Effector memory CD8-positive, alpha-beta T cell (primary cell): ENCODE data around the gene ARHGEF4.

Source experiments
- ATAC-seq: fragments of 150-1000 bp; cut with Tn5 transposase; replicated peaks from 2 replicates; pipeline ENCODE4 v1.10.0; 2021; ENCODE audit warnings: mild to moderate bottlenecking, moderate library complexity
- DNase-seq, 3 experiments: peaks; one replicate each; pipeline ENCODE4 v3.0.0; 2021
- H3K27ac Mint-ChIP-seq, 2 donors: one replicate each; pipeline ENCODE4 v1.8.0; 2022; ENCODE audit warnings: mild to moderate bottlenecking in 2 of 2, mixed read lengths in 2 of 2, moderate library complexity in 2 of 2
- H3K27me3 Mint-ChIP-seq, 2 donors: one replicate each; pipeline ENCODE4 v1.8.0; 2022; ENCODE audit warnings: mixed read lengths in 2 of 2
- H3K36me3 Mint-ChIP-seq: one replicate; pipeline ENCODE4 v1.8.0; 2022; ENCODE audit warnings: mild to moderate bottlenecking, moderate library complexity, mixed read lengths; ENCODE audit not compliant: insufficient read depth
- H3K4me1 Mint-ChIP-seq, 2 donors: one replicate each; pipeline ENCODE4 v1.8.0; 2022; ENCODE audit warnings: low read depth in 2 of 2, mixed read lengths in 2 of 2
- H3K4me3 Mint-ChIP-seq, 2 donors: one replicate each; pipeline ENCODE4 v1.8.0; 2022; ENCODE audit warnings: mild to moderate bottlenecking in 2 of 2, mixed read lengths in 2 of 2, moderate library complexity in 2 of 2
- H3K9me3 Mint-ChIP-seq, 2 donors: one replicate each; pipeline ENCODE4 v1.8.0; 2022; ENCODE audit warnings: mixed read lengths in 2 of 2

ARHGEF4 gene

GRCh38 chr2:131039908-131040660 lies 203.4 kb downstream of the ARHGEF4 start:
- Mint-ChIP-seq H3K27me3 (peaks cover 0 to 27% of the 10 kb centered on the region in 2 donors), H3K27ac (peak overlapping the region; percentile 22 to 83), H3K36me3 (peaks cover 8% of the 10 kb centered on the region), H3K9me3 (no peaks in the 10 kb centered on the region), H3K4me1 (peaks cover 16 to 26% of the 10 kb centered on the region in 2 donors), H3K4me3 (peak overlapping the region; percentile 82 to 93)
- ATAC-seq (peak; percentile 61), DNase-seq (peak in 2 of 3 experiments; percentile 17 to 21)

GRCh38 chr2:131040661-131041401 lies 204.1 kb downstream of the ARHGEF4 start:
- peaks cover 16 to 26% of the 10 kb centered on the region in 2 donors for H3K4me1 Mint-ChIP-seq

GRCh38 chr2:131041402-131042147 lies 204.9 kb downstream of the ARHGEF4 start:
- DNase-seq (no peak), ATAC-seq (peak; percentile 31)
- Mint-ChIP-seq H3K9me3 (no peaks in the 10 kb centered on the region), H3K27ac (peak overlapping the region; percentile 81 to 83), H3K4me3 (peak overlapping the region; percentile 82 to 93), H3K36me3 (peaks cover 10% of the 10 kb centered on the region), H3K27me3 (peaks cover 0 to 14% of the 10 kb centered on the region in 2 donors), H3K4me1 (peaks cover 16 to 26% of the 10 kb centered on the region in 2 donors)

More at GRCh38 chr2:131040661-131041401, 204.1 kb downstream of the ARHGEF4 start:
- DNase-seq (no peak), ATAC-seq (peak; percentile 37)
- peak overlapping the region; percentile 82 to 93 for H3K4me3 Mint-ChIP-seq
- H3K9me3 Mint-ChIP-seq = no peaks in the 10 kb centered on the region
- H3K27me3 Mint-ChIP-seq = peaks cover 0 to 21% of the 10 kb centered on the region in 2 donors
- H3K36me3 Mint-ChIP-seq = peaks cover 8% of the 10 kb centered on the region
- H3K27ac Mint-ChIP-seq = peak overlapping the region; percentile 81 to 83

- Mint-ChIP-seq H3K9me3 (no peaks in the 10 kb centered on the region), H3K36me3 (peaks cover 16% of the 10 kb centered on the region), H3K4me1 (peaks cover 16 to 29% of the 10 kb centered on the region in 2 donors), H3K4me3 (peak overlapping the region; percentile 82 to 93), H3K27me3 (peaks cover 0 to 7% of the 10 kb centered on the region in 2 donors), H3K27ac (peak overlapping the region; percentile 49 to 81)
- DNase-seq = no peak
- ATAC-seq = no peak
Observed at GRCh38 chr2:131042148-131042775, 205.5 kb downstream of the ARHGEF4 start.

- no peak for DNase-seq
- no peaks in the 10 kb centered on the region for H3K9me3 Mint-ChIP-seq
- no peak for ATAC-seq
- H3K36me3 Mint-ChIP-seq = peaks cover 19% of the 10 kb centered on the region
- H3K27me3 Mint-ChIP-seq = no peaks in the 10 kb centered on the region
- H3K4me3 Mint-ChIP-seq = peak overlapping the region in 1 of 2 donors; percentile 19
- peaks cover 16 to 29% of the 10 kb centered on the region in 2 donors for H3K4me1 Mint-ChIP-seq
- peak overlapping the region; percentile 49 to 56 for H3K27ac Mint-ChIP-seq
Observed at GRCh38 chr2:131043199-131044074, 206.7 kb downstream of the ARHGEF4 start.

- H3K4me3 Mint-ChIP-seq = peak overlapping the region in 1 of 2 donors; percentile 19
- DNase-seq = no peak
- H3K36me3 Mint-ChIP-seq = peaks cover 19% of the 10 kb centered on the region
- no peaks in the 10 kb centered on the region for H3K27me3 Mint-ChIP-seq
- no peaks in the 10 kb centered on the region for H3K9me3 Mint-ChIP-seq
- H3K4me1 Mint-ChIP-seq = peaks cover 19 to 28% of the 10 kb centered on the region in 2 donors
- H3K27ac Mint-ChIP-seq = peak overlapping the region; percentile 19 to 49
- no peak for ATAC-seq
Observed at GRCh38 chr2:131044075-131044756, 207.5 kb downstream of the ARHGEF4 start.

GRCh38 chr2:131044757-131045150 lies 208.0 kb downstream of the ARHGEF4 start:
- Mint-ChIP-seq H3K9me3 (no peaks in the 10 kb centered on the region), H3K27ac (no peak overlapping the region), H3K4me1 (peaks cover 20 to 25% of the 10 kb centered on the region in 2 donors), H3K4me3 (no peak overlapping the region), H3K36me3 (peaks cover 23% of the 10 kb centered on the region), H3K27me3 (no peaks in the 10 kb centered on the region)
- no peak for DNase-seq
- no peak for ATAC-seq

- Mint-ChIP-seq H3K36me3 (peaks cover 28% of the 10 kb centered on the region), H3K4me3 (no peak overlapping the region), H3K4me1 (peaks cover 20 to 22% of the 10 kb centered on the region in 2 donors), H3K27me3 (no peaks in the 10 kb centered on the region), H3K27ac (no peak overlapping the region), H3K9me3 (no peaks in the 10 kb centered on the region)
- ATAC-seq (no peak), DNase-seq (no peak)
Observed at GRCh38 chr2:131045286-131046027, 208.7 kb downstream of the ARHGEF4 start.

- DNase-seq (no peak), ATAC-seq (no peak)
- Mint-ChIP-seq H3K27me3 (no peaks in the 10 kb centered on the region), H3K36me3 (peaks cover 34% of the 10 kb centered on the region), H3K9me3 (no peaks in the 10 kb centered on the region), H3K27ac (peak overlapping the region in 1 of 2 donors; percentile 77), H3K4me3 (no peak overlapping the region), H3K4me1 (peaks cover 14 to 15% of the 10 kb centered on the region in 2 donors)
Observed at GRCh38 chr2:131046028-131046917, 209.6 kb downstream of the ARHGEF4 start.

GRCh38 chr2:131046918-131047652 lies 210.4 kb downstream of the ARHGEF4 start:
- ATAC-seq (no peak), DNase-seq (no peak)
- peaks cover 8 to 12% of the 10 kb centered on the region in 2 donors for H3K4me1 Mint-ChIP-seq
- H3K27ac Mint-ChIP-seq = peak overlapping the region in 1 of 2 donors; percentile 77
- peaks cover 42% of the 10 kb centered on the region for H3K36me3 Mint-ChIP-seq
- no peaks in the 10 kb centered on the region for H3K9me3 Mint-ChIP-seq
- H3K27me3 Mint-ChIP-seq = no peaks in the 10 kb centered on the region
- H3K4me3 Mint-ChIP-seq = no peak overlapping the region
